Neural cell (in vitro differentiated cells): Measurements from ENCODE around the gene SLFNL1. TPM values are rescaled to one million over a fixed set of nuclear protein-coding genes. Genes with fewer than 3 reads are reported as not detected.

Experiments
- H2AFZ ChIP-seq: fragments of 200-600, 300-800 bp; sonication (generic), shearing (Covaris generic); 2 replicates; pipeline ENCODE4 v1.6.0; 2014; ENCODE audit warnings: low read depth, mild to moderate bottlenecking, antibody characterized with exemption, low read length, moderate library complexity
- H3F3A ChIP-seq: fragments of 200-600 bp; shearing (Covaris generic); 2 replicates; pipeline ENCODE4 v1.6.1; 2016; ENCODE audit warnings: mild to moderate bottlenecking, moderate library complexity, mixed read lengths, antibody characterized with exemption, low read length; ENCODE audit not compliant: insufficient read depth, poor library complexity, severe bottlenecking
- H3K27ac ChIP-seq: fragments of 200-600, 300-800 bp; sonication (generic), shearing (Covaris generic); 2 replicates; pipeline ENCODE4 v1.5.1; 2014; ENCODE audit warnings: mild to moderate bottlenecking, low read length, moderate library complexity
- H3K27me3 ChIP-seq: fragments of 300-800, 200-600 bp; sonication (generic), shearing (Covaris generic); 2 replicates; pipeline ENCODE4 v1.6.0; 2014; ENCODE audit warnings: mild to moderate bottlenecking, low read depth, low read length, moderate library complexity; ENCODE audit not compliant: insufficient read depth
- H3K36me3 ChIP-seq: fragments of 300-800, 200-600 bp; sonication (generic), shearing (Covaris generic); 2 replicates; pipeline ENCODE4 v1.5.1; 2014; ENCODE audit warnings: mild to moderate bottlenecking, antibody characterized with exemption, low read length, moderate library complexity; ENCODE audit not compliant: insufficient read depth
- H3K4me2 ChIP-seq: fragments of 300-800, 200-600 bp; sonication (generic), shearing (Covaris generic); 2 replicates; pipeline ENCODE4 v1.6.0; 2014; ENCODE audit warnings: mild to moderate bottlenecking, low read length
- H3K4me3 ChIP-seq: fragments of 300-800, 200-600 bp; sonication (generic), shearing (Covaris generic); 2 replicates; pipeline ENCODE4 v1.5.1; 2014; ENCODE audit warnings: mild to moderate bottlenecking, low read length, moderate library complexity
- H3K79me2 ChIP-seq: fragments of 200-600 bp; shearing (Covaris generic); replicated peaks from 2 replicates; pipeline ENCODE4 v1.6.0; 2014; ENCODE audit warnings: mild to moderate bottlenecking, low read length, moderate library complexity; ENCODE audit not compliant: insufficient read depth
- H3K9ac ChIP-seq: fragments of 300-800, 200-600 bp; sonication (generic), shearing (Covaris generic); 2 replicates; pipeline ENCODE4 v1.6.1; 2016; ENCODE audit warnings: mild to moderate bottlenecking, low read length, mixed read lengths
- H3K9me2 ChIP-seq: fragments of 200-600 bp; shearing (Covaris generic); 2 replicates; pipeline ENCODE4 v1.6.1; 2016; ENCODE audit warnings: mild to moderate bottlenecking, low read length, mixed read lengths; ENCODE audit not compliant: insufficient read depth
- H3K9me3 ChIP-seq: fragments of 200-600, 300-800 bp; sonication (generic), shearing (Covaris generic); 2 replicates; pipeline ENCODE4 v1.6.1; 2016; ENCODE audit warnings: mild to moderate bottlenecking, mixed run types, low read length, moderate library complexity, mixed read lengths
- H4K20me1 ChIP-seq: fragments of 200-600 bp; shearing (Covaris generic); 2 replicates; pipeline ENCODE4 v1.6.1; 2016; ENCODE audit warnings: mild to moderate bottlenecking, mixed run types; ENCODE audit not compliant: insufficient read depth
- CTCF ChIP-seq: fragments of 450-650 bp; IDR thresholded peaks from 2 replicates; pipeline ENCODE4 v1.5.1; 2014; ENCODE audit warnings: antibody characterized with exemption, mild to moderate bottlenecking, moderate library complexity; ENCODE audit not compliant: poor library complexity, severe bottlenecking
- EP300 ChIP-seq: fragments of 450-650 bp; conservative IDR thresholded peaks from 2 replicates; pipeline ENCODE4 v1.6.1; 2014; ENCODE audit warnings: antibody characterized with exemption, mild to moderate bottlenecking, moderate library complexity; ENCODE audit not compliant: poor library complexity, severe bottlenecking
- EZH2 ChIP-seq: fragments of 200-600, 300-800 bp; shearing (Covaris generic), sonication (generic); IDR thresholded peaks from 2 replicates; pipeline ENCODE4 v1.6.1; 2014; ENCODE audit warnings: antibody characterized with exemption, low read length, borderline replicate concordance, mild to moderate bottlenecking; ENCODE audit not compliant: insufficient read depth, poor library complexity, severe bottlenecking
- MXI1 ChIP-seq: fragments of 450-650 bp; conservative IDR thresholded peaks from 2 replicates; pipeline ENCODE4 v1.6.1; 2014; ENCODE audit warnings: antibody characterized with exemption, mild to moderate bottlenecking; ENCODE audit not compliant: poor library complexity, severe bottlenecking
- POLR2AphosphoS5 ChIP-seq: IDR thresholded peaks from 2 replicates; pipeline ENCODE4 v1.6.1; 2012
- RAD21 ChIP-seq: fragments of 450-650 bp; conservative IDR thresholded peaks from 2 replicates; pipeline ENCODE4 v1.6.1; 2014; ENCODE audit warnings: antibody characterized with exemption, mild to moderate bottlenecking, moderate library complexity
- REST ChIP-seq: IDR thresholded peaks from 2 replicates; pipeline ENCODE4 v1.6.1; 2012; ENCODE audit warnings: borderline replicate concordance
- SMC3 ChIP-seq: fragments of 450-650 bp; conservative IDR thresholded peaks from 2 replicates; pipeline ENCODE4 v1.6.1; 2014; ENCODE audit warnings: antibody characterized with exemption, mild to moderate bottlenecking, moderate library complexity; ENCODE audit not compliant: poor library complexity
- TAF1 ChIP-seq: IDR thresholded peaks from 2 replicates; pipeline ENCODE4 v1.6.1; 2012; ENCODE audit warnings: low read depth
- polyA plus RNA-seq: library from polyadenylated mRNA; depleted of rRNA; stranded (reverse); fragments of >200 nt; gene quantifications from 2 replicates; pipeline ENCODE4 v1.2.3, GENCODE V29; 2014

Gene SLFNL1
- polyA plus RNA-seq, 1 donor from 2014 or later, result 0.26 TPM

DNA sequence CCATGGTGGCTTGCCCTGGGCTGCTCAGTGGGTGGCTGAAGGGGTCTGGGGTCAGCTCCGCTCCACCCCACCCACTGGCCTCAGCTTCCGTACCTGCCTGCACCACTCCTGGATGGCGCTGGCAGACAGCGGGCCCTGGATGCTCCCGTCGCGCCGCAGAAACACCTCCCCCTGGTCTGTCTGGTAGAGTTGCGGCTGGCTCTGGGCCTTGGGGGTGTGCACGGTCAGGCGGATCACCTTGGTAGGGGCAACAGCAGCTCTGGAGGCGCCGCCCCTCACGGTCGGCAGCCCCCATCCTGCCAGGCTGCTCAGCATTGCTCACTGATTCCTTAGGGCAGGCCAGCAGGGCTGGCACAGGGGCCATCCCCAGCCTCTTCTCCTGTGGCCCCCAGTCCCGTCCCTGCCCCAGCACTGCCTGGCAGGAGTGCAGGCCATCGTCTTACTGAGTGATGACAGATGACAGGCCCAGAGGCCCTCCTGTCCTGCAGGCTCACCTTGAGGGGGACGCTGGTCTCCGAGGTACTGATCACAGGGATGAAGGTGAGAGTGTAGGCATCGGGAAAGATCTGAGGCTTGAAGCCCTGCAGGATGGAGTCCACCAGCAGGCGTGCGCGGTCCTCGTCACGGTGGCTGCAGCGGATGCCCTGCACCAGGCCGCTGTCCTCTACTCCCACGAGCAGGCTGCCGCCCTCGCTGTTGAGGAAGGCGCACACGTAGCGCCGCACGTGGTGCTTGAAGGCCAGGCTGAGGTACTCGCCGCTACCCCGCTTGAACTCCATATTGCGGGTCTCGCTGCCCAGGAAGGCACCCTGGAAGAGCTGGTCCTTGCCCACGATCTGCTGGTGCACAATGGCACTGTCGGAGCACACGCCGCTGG lies 4.1 kb downstream of the SLFNL1 start:
- H3K9ac ChIP-seq, result no peak overlapping the region
- no peaks in the 10 kb centered on the region for H3K9me3 ChIP-seq
- no peaks in the 10 kb centered on the region for H3K27me3 ChIP-seq
- H2AFZ ChIP-seq, result no peak overlapping the region
- H3F3A ChIP-seq, result no peaks in the 10 kb centered on the region
- no peaks in the 10 kb centered on the region for H3K79me2 ChIP-seq
- no peak overlapping the region for H3K4me2 ChIP-seq
- TF ChIP-seq SMC3 (no peak), POLR2AphosphoS5 (no peak), TAF1 (no peak), MXI1 (no peak), EP300 (no peak), CTCF (no peak), RAD21 (no peak), EZH2 (no peak), REST (no peak)
- H3K36me3 ChIP-seq, result no peaks in the 10 kb centered on the region
- no peaks in the 10 kb centered on the region for H3K9me2 ChIP-seq
- no peaks in the 10 kb centered on the region for H4K20me1 ChIP-seq
- no peak overlapping the region for H3K4me3 ChIP-seq
- H3K27ac ChIP-seq, result no peak overlapping the region

- H3K27ac ChIP-seq, result no peak overlapping the region
- H3K4me2 ChIP-seq, result no peak overlapping the region
- no peak overlapping the region for H3K9ac ChIP-seq
- TF ChIP-seq MXI1, result no peak
- no peak for TF ChIP-seq CTCF
- TF ChIP-seq POLR2AphosphoS5, result no peak
- no peak for TF ChIP-seq EZH2
- TF ChIP-seq SMC3, result no peak
- no peak for TF ChIP-seq REST
- TF ChIP-seq TAF1, result no peak
- no peak for TF ChIP-seq RAD21
- no peak for TF ChIP-seq EP300
- H2AFZ ChIP-seq, result no peak overlapping the region
- no peaks in the 10 kb centered on the region for H3K9me2 ChIP-seq
- no peaks in the 10 kb centered on the region for H3K79me2 ChIP-seq
- H3K36me3 ChIP-seq, result no peaks in the 10 kb centered on the region
- H3F3A ChIP-seq, result no peaks in the 10 kb centered on the region
- H3K9me3 ChIP-seq, result no peaks in the 10 kb centered on the region
- H4K20me1 ChIP-seq, result no peaks in the 10 kb centered on the region
- H3K27me3 ChIP-seq, result no peaks in the 10 kb centered on the region
- no peak overlapping the region for H3K4me3 ChIP-seq
Measured at GRCh38 chr1:41015897-41016470, 5.5 kb downstream of the SLFNL1 start.
